Rectal smooth muscle tissue (tissue), 1 donor: Measurements from ENCODE around the gene DISP1.
A peak's percentile ranks its signal among the peaks of the same experiment; 100 is the strongest.
"Not testable (repeated sequence)": the region's sequence is repeated elsewhere in the genome, so short reads cannot be mapped to it uniquely, and the experiment has no call there.

Source experiments
- H3K27ac ChIP-seq: one replicate; pipeline ENCODE4 v1.7.0; 2013; ENCODE audit warnings: low read depth, low read length, inconsistent platforms
- H3K27me3 ChIP-seq: one replicate; pipeline ENCODE4 v1.7.0; 2013; ENCODE audit warnings: low read length; ENCODE audit not compliant: control insufficient read depth, insufficient read depth
- H3K36me3 ChIP-seq: one replicate; pipeline ENCODE4 v1.7.0; 2013; ENCODE audit warnings: low read length; ENCODE audit not compliant: control insufficient read depth, insufficient read depth
- H3K4me1 ChIP-seq: one replicate; pipeline ENCODE4 v1.7.0; 2013; ENCODE audit warnings: low read length; ENCODE audit not compliant: control insufficient read depth, insufficient read depth
- H3K4me3 ChIP-seq: one replicate; pipeline ENCODE4 v1.7.0; 2013; ENCODE audit warnings: low read length
- H3K9ac ChIP-seq: one replicate; pipeline ENCODE4 v1.7.0; 2013; ENCODE audit warnings: low read length

Gene DISP1

GRCh38 chr1:222843469-222844410 is 28.9 kb downstream of the DISP1 start:
- H3K9ac ChIP-seq: no peak overlapping the region
- no peaks in the 10 kb centered on the region for H3K27me3 ChIP-seq
- peak overlapping the region; percentile 45 for H3K27ac ChIP-seq
- H3K36me3 ChIP-seq: no peaks in the 10 kb centered on the region
- H3K4me3 ChIP-seq: no peak overlapping the region
- H3K4me1 ChIP-seq: peaks cover 9% of the 10 kb centered on the region

DNA sequence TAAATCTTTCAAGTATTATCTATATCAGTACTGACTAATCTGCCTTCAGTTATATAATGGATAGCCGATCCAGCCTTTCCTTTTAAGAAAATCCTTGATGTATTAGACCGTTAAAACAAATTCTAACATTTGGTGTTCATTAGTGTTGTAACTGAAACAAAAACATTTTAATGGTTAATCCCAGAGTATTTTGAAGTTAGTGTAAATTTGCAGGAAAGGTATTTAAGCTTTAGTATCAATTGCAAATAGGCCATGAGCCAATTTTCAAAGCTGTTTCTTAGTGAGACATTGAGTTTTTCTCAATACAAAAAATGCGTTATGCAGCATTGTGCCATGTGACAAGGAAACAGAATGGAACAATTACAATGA is 29.6 kb downstream of the DISP1 start:
- Histone ChIP-seq H3K27ac (no peak overlapping the region), H3K9ac (no peak overlapping the region), H3K4me1 (peaks cover 9% of the 10 kb centered on the region)

GRCh38 chr1:222845763-222846162 is 30.9 kb downstream of the DISP1 start:
- Histone ChIP-seq H3K9ac (no peak overlapping the region), H3K4me3 (no peak overlapping the region), H3K36me3 (no peaks in the 10 kb centered on the region), H3K27ac (no peak overlapping the region), H3K27me3 (no peaks in the 10 kb centered on the region), H3K4me1 (peaks cover 9% of the 10 kb centered on the region)

More for the DNA sequence above, 29.6 kb downstream of the DISP1 start:
- H3K36me3 ChIP-seq: no peaks in the 10 kb centered on the region
- H3K4me3 ChIP-seq: no peak overlapping the region
- no peaks in the 10 kb centered on the region for H3K27me3 ChIP-seq

DNA sequence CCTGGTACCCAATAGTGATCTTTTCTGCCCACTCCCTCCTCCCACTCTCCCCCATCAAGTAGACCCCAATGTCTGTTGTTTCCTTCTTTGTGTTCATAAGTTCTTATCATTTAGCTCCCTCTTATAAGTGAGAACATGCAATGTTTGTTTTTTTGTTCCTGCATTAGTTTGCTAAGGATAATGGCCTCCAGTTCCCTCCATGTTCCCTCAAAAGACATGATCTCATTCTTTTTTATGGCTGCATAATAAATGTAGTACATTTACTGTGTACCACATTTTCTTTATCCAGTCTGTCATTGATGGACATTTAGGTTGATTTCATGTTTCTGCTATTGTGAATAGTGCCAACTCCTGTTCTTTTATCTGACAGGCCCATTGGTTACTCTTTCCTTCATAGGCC is 35.7 kb downstream of the DISP1 start:
- not testable (repeated sequence) for H3K27ac ChIP-seq, H3K4me1 ChIP-seq, H3K4me3 ChIP-seq, H3K36me3 ChIP-seq, H3K9ac ChIP-seq, H3K27me3 ChIP-seq

DNA sequence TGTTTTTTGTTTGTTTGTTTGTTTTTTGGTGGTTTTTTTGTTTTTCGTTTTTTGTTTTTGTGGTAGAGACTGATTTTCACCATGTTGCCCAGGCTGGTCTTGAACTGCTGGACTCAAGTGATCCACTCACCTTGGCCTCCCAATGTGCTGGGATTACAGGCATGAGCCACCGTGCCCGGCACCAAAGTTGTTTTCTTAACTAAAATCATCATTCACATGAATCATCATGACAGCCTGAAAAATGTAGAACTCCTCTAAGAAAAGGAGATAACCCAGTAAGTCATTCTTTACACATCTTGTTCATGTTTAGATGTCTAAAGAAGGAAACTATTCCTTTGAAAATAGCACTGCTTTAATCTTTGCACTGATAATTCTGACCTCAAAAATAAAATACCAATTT is 37.5 kb downstream of the DISP1 start:
- Histone ChIP-seq H3K4me1 (no peaks in the 10 kb centered on the region), H3K27ac (no peak overlapping the region)

GRCh38 chr1:222861062-222861461 is 46.2 kb downstream of the DISP1 start:
- no peaks in the 10 kb centered on the region for H3K27me3 ChIP-seq
- H3K36me3 ChIP-seq: no peaks in the 10 kb centered on the region
- no peak overlapping the region for H3K9ac ChIP-seq

More for the DNA sequence above, 37.5 kb downstream of the DISP1 start:
- Histone ChIP-seq H3K4me3 (no peak overlapping the region), H3K27me3 (no peaks in the 10 kb centered on the region), H3K36me3 (no peaks in the 10 kb centered on the region), H3K9ac (no peak overlapping the region)

More at GRCh38 chr1:222861062-222861461, 46.2 kb downstream of the DISP1 start:
- H3K27ac ChIP-seq: no peak overlapping the region
- no peaks in the 10 kb centered on the region for H3K4me1 ChIP-seq
- no peak overlapping the region for H3K4me3 ChIP-seq
